Measurements from ENCODE around the gene SKI. TPM values are rescaled to one million over a fixed set of nuclear protein-coding genes. Genes with fewer than 3 reads are reported as not detected.

The SKI gene
- total RNA-seq, 2 donors from 2014 or later: 31.0 to 36.1 TPM

DNA sequence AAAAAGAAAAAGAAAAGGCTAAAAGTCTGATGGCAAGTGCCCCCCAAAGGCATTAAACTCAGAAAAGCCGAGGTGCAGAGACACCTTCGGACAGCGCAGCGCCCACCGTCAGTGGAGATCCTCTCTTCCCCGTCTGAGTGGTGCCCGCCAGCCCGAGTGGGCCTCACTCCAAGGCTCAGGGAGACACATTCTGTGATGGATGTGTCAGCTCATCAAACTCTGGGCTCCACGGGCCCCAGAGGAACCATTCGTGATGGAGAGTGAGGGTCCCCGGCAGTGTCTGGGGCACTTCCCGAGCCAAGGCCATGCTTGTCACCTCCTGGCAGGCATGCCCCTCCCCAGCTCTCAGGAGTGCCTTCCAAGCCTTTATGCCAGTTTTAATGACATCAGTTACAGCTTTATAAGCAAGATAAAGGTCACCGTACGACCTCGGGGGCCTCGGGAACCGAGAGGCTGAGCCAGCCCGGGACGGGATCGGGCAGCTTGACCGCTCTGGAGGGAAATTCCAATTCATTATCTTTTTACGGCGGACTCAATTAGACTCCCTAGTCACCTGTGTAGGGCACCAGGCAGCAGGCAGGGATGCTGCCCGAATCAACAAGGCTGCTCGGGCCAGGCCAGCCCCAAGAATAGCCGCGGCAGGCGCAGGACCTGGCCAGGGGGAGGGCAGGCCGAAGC, 113.7 kb downstream of the SKI start:
- no peaks in the 10 kb centered on the region for H3K27me3 ChIP-seq
- no peaks in the 10 kb centered on the region for H3K9me3 ChIP-seq
- no peak for DNase-seq
- no peak overlapping the region for H3K4me3 ChIP-seq
- no peak overlapping the region for H3K9ac ChIP-seq (ENCODE audit: low read depth in 2 of 2, low read length in 2 of 2)
- no peak for TF ChIP-seq CTCF (IDR thresholded peaks at IDR 0.05)
- H3K36me3 ChIP-seq: no peaks in the 10 kb centered on the region
- intact Hi-C loops (cut with DNase I): no loop called here
- H3K27ac ChIP-seq: no peak overlapping the region
- H3K4me1 ChIP-seq: no peaks in the 10 kb centered on the region

DNA sequence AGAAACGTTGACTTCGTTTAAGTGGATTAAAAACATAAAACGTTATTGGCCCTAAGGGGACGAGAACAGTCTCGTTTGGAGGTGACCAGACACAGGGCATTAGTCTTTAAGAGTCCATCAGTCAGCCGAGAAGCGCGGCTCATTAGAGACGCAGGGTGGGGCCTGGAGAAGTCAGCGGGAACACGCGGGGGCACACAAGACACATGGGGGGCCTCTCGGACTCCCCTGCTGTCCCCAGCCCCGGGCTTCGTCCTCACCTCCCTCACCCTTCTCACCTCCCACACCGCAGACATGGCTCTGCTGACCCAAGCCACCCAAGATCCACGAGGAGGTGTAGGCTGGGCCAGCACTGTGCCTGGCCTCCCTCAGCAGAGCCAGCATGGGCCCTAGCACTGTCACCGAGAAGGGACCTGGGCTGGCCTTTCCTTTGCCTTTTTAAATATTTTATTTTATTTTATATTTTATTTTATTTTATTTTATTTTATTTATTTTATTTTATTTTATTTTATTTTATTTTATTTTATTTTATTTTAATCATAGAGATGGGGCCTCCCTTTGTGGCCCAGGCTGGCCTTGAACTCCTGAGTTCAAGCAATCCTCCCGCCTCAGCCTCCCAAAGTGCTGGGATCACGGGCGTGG, 114.4 kb downstream of the SKI start:
- Histone ChIP-seq H3K9ac (ENCODE audit: low read depth in 2 of 2, low read length in 2 of 2) (no peak overlapping the region), H3K9me3 (no peaks in the 10 kb centered on the region), H3K27ac (no peak overlapping the region), H3K4me1 (no peaks in the 10 kb centered on the region), H3K27me3 (no peaks in the 10 kb centered on the region), H3K36me3 (no peaks in the 10 kb centered on the region), H3K4me3 (no peak overlapping the region)
- no peak for DNase-seq
- TF ChIP-seq CTCF (IDR thresholded peaks at IDR 0.05): no peak
- intact Hi-C loops (cut with DNase I): no loop called here

- H3K4me3 ChIP-seq: no peak overlapping the region
- no peak for TF ChIP-seq CTCF (IDR thresholded peaks at IDR 0.05)
- no peaks in the 10 kb centered on the region for H3K27me3 ChIP-seq
- no peak overlapping the region for H3K27ac ChIP-seq
- intact Hi-C loops (cut with DNase I): no loop called here
- H3K9ac ChIP-seq (ENCODE audit: low read depth in 2 of 2, low read length in 2 of 2): no peak overlapping the region
- H3K9me3 ChIP-seq: no peaks in the 10 kb centered on the region
- H3K4me1 ChIP-seq: no peaks in the 10 kb centered on the region
- no peak for DNase-seq
- no peaks in the 10 kb centered on the region for H3K36me3 ChIP-seq
Measured at GRCh38 chr1:2343023-2343935, 115.2 kb downstream of the SKI start.

DNA sequence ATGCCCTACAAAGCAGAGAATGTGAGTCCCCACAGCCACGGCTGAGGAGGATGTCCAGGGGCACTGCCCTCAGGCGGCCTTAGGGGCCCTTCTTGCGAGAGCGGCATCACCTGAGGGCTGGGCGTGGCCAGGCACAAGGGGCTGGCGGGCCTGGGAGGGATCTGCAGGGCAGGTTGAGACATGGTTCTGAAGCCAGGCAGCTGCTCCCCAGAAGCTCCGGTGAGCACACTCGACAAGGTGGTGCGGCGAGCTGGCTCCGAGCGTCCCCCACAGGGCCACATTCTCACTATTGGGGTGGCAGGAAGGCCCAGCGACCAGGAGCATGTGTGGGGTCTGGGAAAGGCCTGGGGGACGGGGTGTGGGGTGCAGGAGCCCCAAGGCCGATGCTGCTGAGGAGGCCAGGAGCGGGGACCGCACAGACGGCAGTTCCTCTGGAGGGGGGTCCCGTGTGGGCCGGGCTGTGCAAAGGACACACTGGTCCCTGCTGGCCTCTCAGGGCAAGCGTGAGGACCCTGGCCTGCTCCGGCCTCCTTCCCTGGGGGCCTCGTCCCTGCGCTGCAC, 116.1 kb downstream of the SKI start:
- no peaks in the 10 kb centered on the region for H3K4me1 ChIP-seq
- no peaks in the 10 kb centered on the region for H3K27me3 ChIP-seq
- H3K9me3 ChIP-seq: no peaks in the 10 kb centered on the region
- H3K4me3 ChIP-seq: no peak overlapping the region
- TF ChIP-seq CTCF (IDR thresholded peaks at IDR 0.05): no peak
- H3K9ac ChIP-seq (ENCODE audit: low read depth in 2 of 2, low read length in 2 of 2): no peak overlapping the region
- intact Hi-C loops (cut with DNase I): no loop called here
- no peak for DNase-seq
- no peak overlapping the region for H3K27ac ChIP-seq
- no peaks in the 10 kb centered on the region for H3K36me3 ChIP-seq

DNA sequence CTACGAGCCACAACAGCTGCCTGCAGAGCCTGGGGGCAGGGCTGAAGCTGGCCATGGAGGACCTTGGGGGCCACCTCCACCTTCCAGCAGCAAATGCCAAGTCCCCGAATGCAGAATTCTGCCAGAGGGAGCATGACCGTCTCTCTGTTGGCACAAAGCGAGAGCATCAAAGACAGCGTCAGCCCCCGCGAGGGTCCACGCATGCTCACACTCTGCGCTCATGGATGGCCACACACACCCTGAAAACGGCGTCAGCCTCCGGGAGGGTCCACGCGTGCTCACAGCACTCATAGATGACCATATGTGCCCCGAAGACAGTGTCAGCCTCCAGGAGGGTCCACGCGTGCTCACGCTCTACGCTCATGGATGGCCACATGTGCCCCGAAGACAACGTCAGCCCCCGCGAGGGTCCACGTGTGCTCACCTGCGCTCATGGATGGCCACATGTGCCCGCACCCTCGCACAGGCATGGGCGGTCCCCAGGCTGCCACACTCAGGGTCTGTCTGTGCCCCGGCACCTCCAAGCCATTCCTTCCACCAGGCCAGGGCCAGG, 116.7 kb downstream of the SKI start:
- H3K36me3 ChIP-seq: no peaks in the 10 kb centered on the region
- H3K27me3 ChIP-seq: no peaks in the 10 kb centered on the region
- no peak overlapping the region for H3K9ac ChIP-seq (ENCODE audit: low read depth in 2 of 2, low read length in 2 of 2)
- no peak overlapping the region for H3K4me3 ChIP-seq
- DNase-seq: no peak
- no peak for TF ChIP-seq CTCF (IDR thresholded peaks at IDR 0.05)
- no peaks in the 10 kb centered on the region for H3K9me3 ChIP-seq
- intact Hi-C loops (cut with DNase I): no loop called here
- no peak overlapping the region for H3K27ac ChIP-seq
- H3K4me1 ChIP-seq: no peaks in the 10 kb centered on the region
